Eye (tissue), 1 donor: ENCODE measurements around the gene MYO16.

ENCODE experiments used
- DNase-seq: peaks from one replicate; pipeline ENCODE4 v3.0.0-alpha.2; 2015

MYO16 gene

DNA sequence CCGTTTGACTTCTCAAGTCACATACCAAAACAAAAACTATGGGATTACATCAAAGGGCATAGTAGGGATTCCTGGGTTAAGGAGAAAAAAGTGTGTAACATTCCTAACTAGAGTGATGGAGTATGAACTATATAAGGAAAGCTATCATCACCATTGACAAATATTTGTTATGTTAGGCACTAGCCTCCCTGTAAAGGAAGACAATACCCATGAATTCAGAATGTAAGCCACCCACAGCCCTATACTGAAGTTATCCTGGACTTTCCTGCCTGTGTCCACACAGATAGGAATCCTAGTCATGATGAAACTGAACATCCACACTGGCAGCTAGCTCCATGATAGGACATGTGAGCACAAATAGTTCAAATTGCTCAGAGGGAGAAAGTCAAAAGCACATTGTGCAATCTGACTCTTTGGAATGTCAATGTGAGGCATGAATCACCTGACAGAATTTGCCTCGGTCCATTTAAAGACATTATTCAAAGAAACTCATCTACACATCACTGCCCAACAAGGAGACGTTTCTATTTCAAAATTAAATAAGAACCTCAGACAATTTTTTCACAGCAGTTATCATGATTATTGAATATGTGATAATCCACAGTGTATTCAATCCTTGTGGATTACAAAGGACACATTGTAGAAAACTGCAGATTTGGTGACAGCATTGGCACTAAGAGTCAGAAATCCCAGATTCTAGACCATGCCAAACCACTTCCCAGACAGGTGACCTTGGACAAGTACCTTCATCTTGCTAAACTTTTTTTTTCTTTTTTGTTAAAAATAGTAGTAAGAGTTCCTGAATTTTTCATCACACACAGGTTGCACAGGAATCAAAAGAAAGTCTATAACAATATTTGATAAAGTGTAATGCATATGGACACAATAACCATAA is 627.7 kb downstream of the MYO16 start:
- peak; percentile 43 for DNase-seq
